Effector CD4-positive, alpha-beta T cell (primary cell): ENCODE measurements around the gene MYO18A.

ENCODE experiments used
- DNase-seq: peaks from one replicate; pipeline ENCODE4 v3.0.0-alpha.2; 2020

The MYO18A gene

GRCh38 chr17:29073045-29073444 lies 107.2 kb downstream of the MYO18A start:
- DNase-seq: no peak

DNA sequence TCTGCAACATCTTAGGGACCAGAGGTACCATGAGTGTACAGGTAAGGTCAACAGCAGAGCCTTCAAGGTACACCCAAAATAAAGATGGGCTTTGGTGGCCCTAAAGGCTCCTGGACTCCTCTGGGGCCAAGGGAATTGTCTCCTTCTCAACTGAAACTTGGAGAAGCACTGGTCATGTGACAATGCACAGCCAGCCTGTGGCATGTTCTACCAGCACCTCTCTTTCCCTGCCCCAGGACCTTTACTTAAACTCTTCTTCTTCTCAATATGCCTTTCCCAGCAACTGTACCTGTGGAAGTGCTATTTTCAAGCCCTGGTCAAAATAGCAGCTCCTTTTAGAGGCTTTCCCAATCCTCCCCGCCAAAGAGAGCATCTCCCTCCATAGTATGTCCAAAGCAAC lies 108.9 kb downstream of the MYO18A start:
- DNase-seq: no peak

DNA sequence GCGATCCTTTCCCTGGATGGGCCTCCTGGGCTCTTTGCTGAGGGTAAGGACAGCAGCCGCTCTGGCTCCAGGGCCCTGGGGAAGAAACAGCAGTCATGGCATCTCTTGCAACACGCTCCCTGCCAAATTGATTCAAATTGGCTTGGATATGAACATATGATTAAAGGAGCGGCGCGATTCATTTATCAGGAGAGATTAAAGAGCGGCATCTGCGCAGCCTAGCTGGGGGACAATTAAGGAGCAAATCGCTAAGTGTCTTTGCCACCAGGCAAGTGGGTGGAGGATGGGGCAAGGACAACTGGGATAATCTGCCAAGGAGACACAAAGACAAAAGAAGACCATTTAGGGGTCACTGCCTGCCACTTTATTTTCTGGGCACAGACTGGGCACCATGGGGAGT lies 109.4 kb downstream of the MYO18A start:
- DNase-seq: no peak

- DNase-seq: no peak
These were observed 109.9 kb downstream of the MYO18A start for GRCh38 chr17:29070308-29070707.

DNA sequence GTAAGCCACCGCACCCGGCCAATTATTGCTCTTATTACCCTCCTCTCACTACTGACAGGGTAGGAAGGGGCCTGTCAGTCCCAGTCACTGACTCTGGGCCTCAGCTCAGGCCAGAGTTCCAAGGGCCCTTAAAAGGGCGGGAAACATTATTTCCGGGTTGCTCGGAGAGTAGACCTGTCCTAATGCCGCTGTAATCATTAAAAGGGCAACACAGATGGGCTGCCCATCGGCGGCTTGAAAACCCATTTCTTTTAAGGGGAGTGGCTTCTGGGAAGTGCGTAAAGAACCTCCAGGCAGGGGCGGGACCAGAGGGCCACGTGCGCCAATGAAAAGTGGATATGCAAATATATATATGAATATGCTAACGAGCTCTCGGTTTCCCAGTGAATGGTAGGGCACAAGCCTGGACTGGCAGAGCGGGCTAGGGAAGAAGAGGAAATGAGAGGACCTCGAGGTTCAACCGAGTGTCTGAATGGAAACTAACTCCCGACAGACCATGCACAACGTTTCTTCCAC lies 110.6 kb downstream of the MYO18A start:
- no peak for DNase-seq

- no peak for DNase-seq
These were observed 111.4 kb downstream of the MYO18A start for GRCh38 chr17:29068818-29069217.

- no peak for DNase-seq
These were observed 113.6 kb downstream of the MYO18A start for GRCh38 chr17:29066606-29067005.

DNA sequence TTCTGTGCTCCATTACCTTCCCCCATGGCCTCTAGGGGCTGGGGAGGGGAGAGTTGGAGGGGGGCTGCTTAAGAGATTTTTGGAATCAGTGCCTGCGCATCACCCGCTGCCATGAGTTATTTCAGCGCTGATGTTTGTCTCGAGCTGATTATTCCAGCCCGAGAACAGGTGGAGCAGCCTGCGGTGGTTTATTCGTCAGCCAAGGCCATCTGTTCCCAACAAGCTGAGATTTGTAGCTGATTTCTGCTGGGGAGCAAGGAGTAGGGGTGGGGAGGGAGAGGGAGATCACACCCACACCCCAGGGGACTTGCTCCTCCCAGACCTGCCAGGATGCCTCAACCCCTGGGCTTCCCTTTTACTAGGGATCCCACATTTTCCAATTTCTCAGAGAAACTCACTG lies 114.2 kb downstream of the MYO18A start:
- DNase-seq: no peak

DNA sequence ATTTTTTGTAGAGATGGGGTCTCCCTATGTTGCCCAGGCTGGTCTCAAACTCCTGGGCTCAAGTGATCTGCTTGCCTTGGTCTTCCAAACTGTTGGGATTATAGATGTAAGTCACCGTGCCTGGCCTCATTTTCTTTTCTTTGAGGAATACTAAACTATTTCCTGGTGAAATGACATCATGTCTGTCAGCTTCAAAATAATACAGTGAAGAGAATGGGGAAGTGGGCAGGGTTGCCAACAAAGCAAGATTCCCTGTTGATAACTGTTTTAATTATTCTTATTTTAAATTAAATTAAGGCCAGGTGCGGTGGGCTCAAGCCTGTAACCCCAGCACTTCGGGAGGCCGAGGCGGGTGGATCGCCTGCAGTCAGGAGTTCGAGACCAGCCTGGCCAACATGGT lies 116.2 kb downstream of the MYO18A start:
- no peak for DNase-seq

- no peak for DNase-seq
These were observed 118.0 kb downstream of the MYO18A start for GRCh38 chr17:29062215-29062614.

DNA sequence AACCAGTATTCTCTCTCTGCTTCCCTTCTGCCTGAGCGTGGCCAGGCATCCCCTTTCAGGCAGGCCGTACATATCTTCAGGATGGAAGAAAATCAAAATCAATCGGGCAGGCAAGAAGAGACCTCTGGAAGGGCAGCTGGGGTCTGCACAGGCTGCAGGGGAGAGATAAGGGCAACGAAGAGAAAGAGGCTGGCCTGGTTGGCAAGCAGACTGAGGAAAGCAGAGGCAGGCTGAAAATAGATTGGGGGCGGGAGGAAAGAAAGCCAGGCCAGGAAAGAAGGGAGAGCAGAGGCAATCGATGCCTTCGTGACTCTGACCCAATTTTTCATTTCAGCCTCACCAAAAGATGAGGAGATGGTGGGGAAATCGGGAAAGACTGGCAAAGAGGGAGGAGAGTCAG lies 119.2 kb downstream of the MYO18A start:
- DNase-seq: no peak

- no peak for DNase-seq
These were observed 119.7 kb downstream of the MYO18A start for GRCh38 chr17:29060475-29060874.

DNA sequence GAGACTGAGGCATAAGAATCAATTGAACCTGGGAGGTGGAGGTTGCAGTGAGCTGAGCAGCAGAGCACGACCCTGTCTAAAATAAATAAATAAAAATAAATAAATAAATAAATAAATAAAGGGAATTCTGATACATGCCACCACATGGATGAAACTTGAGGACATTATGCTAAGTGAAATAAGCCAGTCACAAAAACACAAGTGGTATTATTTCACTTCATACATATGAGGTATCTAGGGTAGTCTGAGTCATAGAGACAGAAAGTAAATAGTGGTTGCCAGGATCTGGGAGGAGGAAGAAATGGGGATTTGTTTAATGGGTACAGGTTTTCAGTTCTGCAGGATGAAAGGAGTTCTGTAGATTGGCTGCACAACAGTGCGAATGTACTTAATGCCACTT lies 120.9 kb downstream of the MYO18A start:
- DNase-seq: no peak

DNA sequence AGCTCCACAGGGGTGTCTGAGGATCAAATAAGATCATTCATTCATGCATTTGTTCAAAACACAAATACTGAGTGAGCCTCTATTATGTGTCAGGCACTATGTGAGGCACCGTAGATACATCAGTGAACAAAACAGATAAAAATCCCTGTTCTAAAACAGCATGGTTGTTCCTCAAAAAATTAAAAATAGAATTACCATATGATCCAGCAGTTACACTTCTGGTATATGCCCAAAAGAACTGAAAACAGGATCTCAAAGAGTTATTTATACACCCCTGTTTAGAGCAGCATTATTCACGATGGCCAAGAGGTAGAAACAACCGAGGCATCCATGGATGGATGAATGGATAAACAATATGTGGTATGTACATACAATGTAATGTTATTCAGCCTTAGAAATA lies 121.8 kb downstream of the MYO18A start:
- DNase-seq: no peak

GRCh38 chr17:29057361-29057760 lies 122.8 kb downstream of the MYO18A start:
- DNase-seq: no peak

GRCh38 chr17:29054835-29055234 lies 125.4 kb downstream of the MYO18A start:
- no peak for DNase-seq

GRCh38 chr17:29051731-29052130 lies 128.5 kb downstream of the MYO18A start:
- DNase-seq: no peak

DNA sequence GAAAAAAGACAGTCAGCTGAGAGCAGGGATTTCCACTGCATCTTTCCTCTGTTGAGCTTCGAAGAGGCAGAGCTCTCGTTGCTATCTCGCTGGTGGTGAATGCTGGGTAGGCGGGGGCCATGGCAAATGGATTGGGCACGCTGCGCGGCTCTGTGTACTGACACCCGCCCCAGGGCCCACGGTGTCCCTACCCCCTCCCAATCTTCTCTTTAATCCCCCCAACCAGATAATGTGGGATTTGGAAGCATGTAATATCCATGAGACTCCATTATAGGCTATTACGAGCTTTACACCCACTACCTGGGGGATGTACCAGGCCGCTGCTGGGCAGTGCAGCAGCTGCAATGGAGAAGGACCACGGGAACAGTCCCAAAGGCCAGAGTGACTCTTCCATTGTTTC lies 129.0 kb downstream of the MYO18A start:
- no peak for DNase-seq

GRCh38 chr17:29050176-29050575 lies 130.0 kb downstream of the MYO18A start:
- DNase-seq: no peak

- no peak for DNase-seq
These were observed 130.6 kb downstream of the MYO18A start for GRCh38 chr17:29049541-29050145.

DNA sequence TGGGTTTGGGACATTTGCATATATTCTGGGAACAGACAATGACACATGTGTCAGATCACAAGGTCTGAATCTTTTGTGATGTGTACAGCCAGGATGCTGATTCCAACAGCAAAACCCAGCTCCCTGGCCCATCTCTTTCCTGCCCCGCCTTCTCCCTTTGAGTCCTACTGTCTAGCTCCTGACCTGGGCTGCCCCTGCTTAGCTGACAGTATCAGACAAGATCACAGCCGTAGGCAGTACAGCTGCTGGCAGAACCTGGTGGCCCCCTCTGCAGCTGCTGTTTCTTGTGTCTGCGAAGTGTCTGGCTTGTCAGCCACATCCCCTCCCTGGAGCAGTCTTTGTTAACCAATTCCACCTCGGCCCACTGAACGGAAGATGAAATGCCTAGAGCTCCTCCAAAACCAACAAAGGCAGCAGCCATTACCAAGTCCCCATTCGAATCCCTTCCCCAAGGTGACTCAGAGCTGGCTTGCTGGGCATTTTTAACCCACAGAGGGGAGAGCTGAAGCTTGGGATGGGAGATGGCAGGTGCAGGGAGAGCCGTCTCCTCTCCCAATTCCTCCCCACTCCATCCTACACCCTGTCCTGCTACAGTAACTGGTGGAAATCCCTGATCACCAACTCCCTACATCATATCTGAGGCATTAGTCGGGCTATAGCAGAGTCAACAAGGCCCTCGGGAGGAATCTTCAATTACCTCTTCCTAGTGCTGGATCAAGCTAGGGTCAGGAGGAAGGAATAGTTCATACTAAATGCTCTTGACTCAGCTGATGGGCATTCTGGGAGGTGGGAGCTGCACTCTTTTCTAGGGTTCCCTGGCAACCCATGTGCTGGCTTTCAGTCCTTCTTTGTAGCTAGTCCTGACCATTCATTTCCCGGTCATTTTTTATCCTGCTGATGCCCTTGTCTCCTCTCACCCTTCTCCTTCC lies 131.5 kb downstream of the MYO18A start:
- DNase-seq: no peak

GRCh38 chr17:29046473-29046839 lies 133.7 kb downstream of the MYO18A start:
- DNase-seq: no peak

GRCh38 chr17:29045734-29046472 lies 134.3 kb downstream of the MYO18A start:
- DNase-seq: no peak

- DNase-seq: no peak
These were observed 135.2 kb downstream of the MYO18A start for GRCh38 chr17:29045026-29045425.
